Erythroblast (primary cell): ENCODE measurements around the gene GADD45GIP1.

Source experiments
- GATA1 ChIP-seq: IDR thresholded peaks from 2 replicates; pipeline ENCODE4 v1.6.1; 2011; ENCODE audit warnings: low read depth, mild to moderate bottlenecking, control low read depth, low read length, moderate library complexity
- POLR2A ChIP-seq: IDR thresholded peaks from 2 replicates; pipeline ENCODE4 v1.6.1; 2011; ENCODE audit warnings: mild to moderate bottlenecking, low read length

DNA sequence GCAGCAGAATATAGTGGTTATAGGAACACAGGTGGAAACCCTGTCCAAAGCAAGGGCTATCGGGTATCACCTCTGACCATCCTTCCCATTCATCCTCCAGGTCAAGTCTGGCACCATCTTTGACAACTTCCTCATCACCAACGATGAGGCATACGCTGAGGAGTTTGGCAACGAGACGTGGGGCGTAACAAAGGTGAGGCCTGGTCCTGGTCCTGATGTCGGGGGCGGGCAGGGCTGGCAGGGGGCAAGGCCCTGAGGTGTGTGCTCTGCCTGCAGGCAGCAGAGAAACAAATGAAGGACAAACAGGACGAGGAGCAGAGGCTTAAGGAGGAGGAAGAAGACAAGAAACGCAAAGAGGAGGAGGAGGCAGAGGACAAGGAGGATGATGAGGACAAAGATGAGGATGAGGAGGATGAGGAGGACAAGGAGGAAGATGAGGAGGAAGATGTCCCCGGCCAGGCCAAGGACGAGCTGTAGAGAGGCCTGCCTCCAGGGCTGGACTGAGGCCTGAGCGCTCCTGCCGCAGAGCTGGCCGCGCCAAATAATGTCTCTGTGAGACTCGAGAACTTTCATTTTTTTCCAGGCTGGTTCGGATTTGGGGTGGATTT is 13.5 kb downstream of the GADD45GIP1 start:
- no peak for TF ChIP-seq POLR2A
- TF ChIP-seq GATA1: no peak
